Loucy (cell line): Measurements from ENCODE around the gene DSG2.

Experiments used
- H2AFZ ChIP-seq: fragments of 200-600 bp; sonication (generic); 2 replicates; pipeline ENCODE4 v1.6.0; 2016; ENCODE audit warnings: antibody characterized with exemption, mild to moderate bottlenecking, low read length, moderate library complexity
- H3F3A ChIP-seq: fragments of 200-600 bp; 2 replicates; pipeline ENCODE4 v1.6.0; 2016; ENCODE audit warnings: antibody characterized with exemption, low read depth, mild to moderate bottlenecking
- H3K27me3 ChIP-seq: fragments of 200-600 bp; sonication (generic); 2 replicates; pipeline ENCODE4 v1.6.1; 2014; ENCODE audit warnings: low read length, mild to moderate bottlenecking; ENCODE audit not compliant: insufficient read depth, poor library complexity, severe bottlenecking
- H3K36me3 ChIP-seq: fragments of 200-600 bp; sonication (generic); 2 replicates; pipeline ENCODE4 v1.6.1; 2016; ENCODE audit warnings: low read length; ENCODE audit not compliant: insufficient read depth
- H3K4me1 ChIP-seq: fragments of 200-600 bp; sonication (generic); 2 replicates; pipeline ENCODE4 v1.5.1; 2014; ENCODE audit warnings: low read length, mild to moderate bottlenecking; ENCODE audit not compliant: insufficient read depth, poor library complexity, severe bottlenecking
- H3K4me2 ChIP-seq: fragments of 200-600 bp; sonication (generic); 2 replicates; pipeline ENCODE4 v1.6.0; 2014; ENCODE audit warnings: antibody characterized with exemption, low read length, low read depth, mild to moderate bottlenecking; ENCODE audit not compliant: poor library complexity, severe bottlenecking
- H3K4me3 ChIP-seq: fragments of 200-600 bp; sonication (generic); 2 replicates; pipeline ENCODE4 v1.5.1; 2014; ENCODE audit warnings: low read length, mild to moderate bottlenecking, mixed read lengths; ENCODE audit not compliant: poor library complexity, severe bottlenecking
- H3K79me2 ChIP-seq: fragments of 200-600 bp; sonication (generic); 2 replicates; pipeline ENCODE4 v1.6.1; 2014; ENCODE audit warnings: low read length; ENCODE audit not compliant: insufficient read depth
- H3K9ac ChIP-seq: fragments of 200-600 bp; sonication (generic); 2 replicates; pipeline ENCODE4 v1.6.0; 2014; ENCODE audit warnings: mild to moderate bottlenecking, low read depth, low read length, moderate library complexity; ENCODE audit not compliant: poor library complexity, severe bottlenecking
- H3K9me2 ChIP-seq: fragments of 200-600 bp; sonication (generic); replicated peaks from 2 replicates; pipeline ENCODE4 v1.6.1; 2016; ENCODE audit warnings: low read depth, low read length, mixed read lengths
- H3K9me3 ChIP-seq: fragments of 200-600 bp; sonication (generic); 2 replicates; pipeline ENCODE4 v1.6.1; 2014; ENCODE audit warnings: mild to moderate bottlenecking, antibody characterized with exemption, low read length, low read depth; ENCODE audit not compliant: insufficient read depth
- H4K20me1 ChIP-seq: fragments of 200-600 bp; sonication (generic); 2 replicates; pipeline ENCODE4 v1.6.0; 2014; ENCODE audit warnings: antibody characterized with exemption, low read length, mild to moderate bottlenecking; ENCODE audit not compliant: insufficient read depth, poor library complexity, severe bottlenecking
- CTCF ChIP-seq: fragments of 200-600 bp; sonication (generic); conservative IDR thresholded peaks from 2 replicates; pipeline ENCODE4 v1.5.1; 2014; ENCODE audit warnings: mild to moderate bottlenecking, antibody characterized with exemption, low read length
- EZH2phosphoT487 ChIP-seq: fragments of 200-600 bp; IDR thresholded peaks from 2 replicates; pipeline ENCODE4 v1.6.1; 2018; ENCODE audit warnings: antibody characterized with exemption, mild to moderate bottlenecking, moderate library complexity, borderline replicate concordance

DSG2 gene

GRCh38 chr18:31538837-31539236 is 40.9 kb downstream of the DSG2 start:
- H3K4me3 ChIP-seq, result no peak overlapping the region
- H3K4me1 ChIP-seq, result no peaks in the 10 kb centered on the region
- no peaks in the 10 kb centered on the region for H3F3A ChIP-seq
- no peaks in the 10 kb centered on the region for H3K79me2 ChIP-seq
- no peaks in the 10 kb centered on the region for H3K27me3 ChIP-seq
- no peaks in the 10 kb centered on the region for H3K9me3 ChIP-seq
- H3K9ac ChIP-seq, result no peak overlapping the region
- no peaks in the 10 kb centered on the region for H3K9me2 ChIP-seq
- no peak for TF ChIP-seq EZH2phosphoT487
- no peak for TF ChIP-seq CTCF
- H3K4me2 ChIP-seq, result no peak overlapping the region
- no peak overlapping the region for H2AFZ ChIP-seq
- no peaks in the 10 kb centered on the region for H4K20me1 ChIP-seq
- no peaks in the 10 kb centered on the region for H3K36me3 ChIP-seq

- no peak for TF ChIP-seq CTCF
- TF ChIP-seq EZH2phosphoT487, result no peak
- no peak overlapping the region for H3K4me3 ChIP-seq
Observed at GRCh38 chr18:31546476-31546875, 48.5 kb downstream of the DSG2 start.

GRCh38 chr18:31548853-31549252 is 50.9 kb downstream of the DSG2 start:
- Histone ChIP-seq H3K9me2 (no peaks in the 10 kb centered on the region), H3K36me3 (no peaks in the 10 kb centered on the region), H3F3A (no peaks in the 10 kb centered on the region), H2AFZ (no peak overlapping the region), H3K4me2 (no peak overlapping the region), H3K9me3 (no peaks in the 10 kb centered on the region), H3K4me1 (no peaks in the 10 kb centered on the region), H3K79me2 (no peaks in the 10 kb centered on the region), H3K9ac (no peak overlapping the region), H3K27me3 (no peaks in the 10 kb centered on the region), H4K20me1 (no peaks in the 10 kb centered on the region), H3K4me3 (no peak overlapping the region)
- TF ChIP-seq EZH2phosphoT487 (no peak), CTCF (no peak)

More at GRCh38 chr18:31546476-31546875, 48.5 kb downstream of the DSG2 start:
- Histone ChIP-seq H4K20me1 (no peaks in the 10 kb centered on the region), H3K9ac (no peak overlapping the region), H2AFZ (no peak overlapping the region), H3K9me3 (no peaks in the 10 kb centered on the region), H3F3A (no peaks in the 10 kb centered on the region), H3K4me1 (no peaks in the 10 kb centered on the region), H3K9me2 (no peaks in the 10 kb centered on the region), H3K4me2 (no peak overlapping the region), H3K79me2 (no peaks in the 10 kb centered on the region), H3K36me3 (no peaks in the 10 kb centered on the region), H3K27me3 (no peaks in the 10 kb centered on the region)
